HFFc6 (cell line): ENCODE results near the gene PFN1. TPM values are rescaled to one million over a fixed set of nuclear protein-coding genes. Genes with fewer than 3 reads are reported as not detected.

ENCODE experiments used
- DNase-seq: peaks from one replicate; pipeline ENCODE4 v3.0.0-alpha.2; 2018
- H3K27ac Mint-ChIP-seq: 2 replicates; pipeline ENCODE4 v1.8.0; 2020; ENCODE audit warnings: mild to moderate bottlenecking, mixed read lengths
- H3K27me3 Mint-ChIP-seq: 2 replicates; pipeline ENCODE4 v1.8.0; 2021; ENCODE audit warnings: mild to moderate bottlenecking, moderate library complexity, mixed read lengths; ENCODE audit not compliant: insufficient read depth
- H3K36me3 Mint-ChIP-seq: 2 replicates; pipeline ENCODE4 v1.8.0; 2021; ENCODE audit warnings: low read depth, mixed read lengths
- H3K4me1 Mint-ChIP-seq: 2 replicates; pipeline ENCODE4 v1.8.0; 2020; ENCODE audit warnings: low read depth, mixed read lengths
- H3K4me3 Mint-ChIP-seq: 2 replicates; pipeline ENCODE4 v1.8.0; 2020; ENCODE audit warnings: mild to moderate bottlenecking, moderate library complexity, mixed read lengths
- H3K9me3 Mint-ChIP-seq: 2 replicates; pipeline ENCODE4 v1.8.0; 2020; ENCODE audit warnings: mild to moderate bottlenecking, mixed read lengths
- CTCF ChIP-seq: fragments of 200-600 bp; sonication (generic); IDR thresholded peaks from 2 replicates; pipeline ENCODE4 v1.5.0; 2021; ENCODE audit warnings: antibody characterized with exemption, mild to moderate bottlenecking
- total RNA-seq, 6 experiments: library from RNA; stranded (reverse); fragmentation: NEBNext Ultra II Directional; extraction: Animal tissue kit (Norgen Biotek cat#: 25700); gene quantifications; 2 replicates in 1 of 6; 3 replicates in 5 of 6; pipeline ENCODE4 v1.2.3, GENCODE V29; 2021

Gene PFN1
- total RNA-seq, 6 experiments from 2014 or later = 1,630 to 1,970 (median 1,832) TPM

- Mint-ChIP-seq H3K9me3 (no peaks in the 10 kb centered on the region), H3K4me3 (no peak overlapping the region), H3K27me3 (peaks cover 6% of the 10 kb centered on the region), H3K4me1 (peaks cover 22% of the 10 kb centered on the region), H3K27ac (no peak overlapping the region), H3K36me3 (peaks cover 31% of the 10 kb centered on the region)
- TF ChIP-seq CTCF = peak; percentile 52; the same call in 1 of the 2 replicates
- DNase-seq = no peak
Observed at GRCh38 chr17:4956493-4957061, 8.2 kb upstream of the PFN1 start.

- DNase-seq = no peak
- Mint-ChIP-seq H3K4me1 (peaks cover 37% of the 10 kb centered on the region), H3K4me3 (no peak overlapping the region), H3K27ac (no peak overlapping the region), H3K27me3 (peaks cover 5% of the 10 kb centered on the region), H3K9me3 (no peaks in the 10 kb centered on the region), H3K36me3 (peaks cover 23% of the 10 kb centered on the region; the same call in 1 of the 2 replicates)
- TF ChIP-seq CTCF = no peak
Observed at GRCh38 chr17:4955091-4955490, 6.8 kb upstream of the PFN1 start.

DNA sequence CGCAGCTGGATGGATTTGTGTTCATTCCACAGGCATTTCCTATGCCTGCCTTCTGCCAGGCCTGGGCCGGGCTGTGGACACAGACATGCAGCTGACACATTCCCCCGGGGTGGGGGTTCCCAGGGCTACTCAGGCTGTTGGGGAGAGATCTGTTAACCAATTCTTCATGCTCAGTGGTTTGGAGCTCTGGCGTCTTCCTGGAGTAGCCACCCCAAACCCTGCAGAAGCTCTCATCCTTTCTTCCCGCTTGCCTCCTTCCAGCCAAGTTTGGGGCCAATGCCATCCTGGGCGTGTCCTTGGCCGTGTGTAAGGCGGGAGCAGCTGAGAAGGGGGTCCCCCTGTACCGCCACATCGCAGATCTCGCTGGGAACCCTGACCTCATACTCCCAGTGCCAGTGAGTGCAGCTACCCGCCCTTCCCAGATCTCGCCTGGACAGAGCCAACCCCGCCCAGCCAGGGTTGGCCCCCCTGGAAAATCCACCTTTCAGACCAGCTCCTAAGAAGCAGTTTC is 5.2 kb upstream of the PFN1 start:
- Mint-ChIP-seq H3K9me3 (no peaks in the 10 kb centered on the region), H3K36me3 (peaks cover 12% of the 10 kb centered on the region; the same call in 1 of the 2 replicates), H3K27ac (peak overlapping the region; percentile 86)

DNA sequence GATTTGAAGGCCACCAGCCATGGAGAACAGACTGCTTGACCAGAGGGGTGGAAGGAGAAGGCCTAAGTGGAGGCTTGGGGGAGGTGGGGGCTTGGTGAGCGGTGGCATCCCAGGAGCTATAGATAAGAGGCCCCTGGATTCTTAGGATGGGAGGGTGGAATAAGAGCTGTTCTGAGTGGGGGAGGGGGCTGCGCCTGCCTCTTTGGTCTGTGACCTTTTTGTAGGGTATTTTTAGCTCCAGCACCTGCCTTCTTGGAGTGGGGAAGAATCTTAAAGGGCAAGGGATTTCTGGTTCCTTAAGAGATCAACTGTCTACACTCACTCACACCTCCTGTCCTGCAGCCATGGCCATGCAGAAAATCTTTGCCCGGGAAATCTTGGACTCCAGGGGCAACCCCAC is 3.2 kb upstream of the PFN1 start:
- DNase-seq = no peak
- Mint-ChIP-seq H3K27ac (peak overlapping the region; percentile 90), H3K36me3 (peaks cover 20% of the 10 kb centered on the region), H3K9me3 (no peaks in the 10 kb centered on the region), H3K4me3 (peak overlapping the region; percentile 80; the same call in 1 of the 2 replicates), H3K4me1 (peaks cover 44% of the 10 kb centered on the region), H3K27me3 (peaks cover 7% of the 10 kb centered on the region)
- no peak for TF ChIP-seq CTCF

More for the DNA sequence above, 5.2 kb upstream of the PFN1 start:
- H3K4me1 Mint-ChIP-seq = peaks cover 40% of the 10 kb centered on the region
- peak; percentile 76 for DNase-seq
- no peak for TF ChIP-seq CTCF
- H3K4me3 Mint-ChIP-seq = peak overlapping the region; percentile 3
- peaks cover 5% of the 10 kb centered on the region for H3K27me3 Mint-ChIP-seq

GRCh38 chr17:4950746-4951204 is 2.4 kb upstream of the PFN1 start, which contains the start of gene ENO3:
TSS of gene ENO3 (plus strand) at chr17:4951119. CDS start at chr17:4951830, 711 bp downstream.
- peaks cover 20% of the 10 kb centered on the region for H3K36me3 Mint-ChIP-seq
- peaks cover 10% of the 10 kb centered on the region for H3K27me3 Mint-ChIP-seq
- peaks cover 51% of the 10 kb centered on the region for H3K4me1 Mint-ChIP-seq
- H3K4me3 Mint-ChIP-seq = peak within 1 kb of the TSS; percentile 80
- no peak for TF ChIP-seq CTCF
- no peaks in the 10 kb centered on the region for H3K9me3 Mint-ChIP-seq
- H3K27ac Mint-ChIP-seq = peak within 1 kb of the TSS; percentile 90
- DNase-seq = no peak
